ENCODE data around the gene ALB.

ALB gene

DNA sequence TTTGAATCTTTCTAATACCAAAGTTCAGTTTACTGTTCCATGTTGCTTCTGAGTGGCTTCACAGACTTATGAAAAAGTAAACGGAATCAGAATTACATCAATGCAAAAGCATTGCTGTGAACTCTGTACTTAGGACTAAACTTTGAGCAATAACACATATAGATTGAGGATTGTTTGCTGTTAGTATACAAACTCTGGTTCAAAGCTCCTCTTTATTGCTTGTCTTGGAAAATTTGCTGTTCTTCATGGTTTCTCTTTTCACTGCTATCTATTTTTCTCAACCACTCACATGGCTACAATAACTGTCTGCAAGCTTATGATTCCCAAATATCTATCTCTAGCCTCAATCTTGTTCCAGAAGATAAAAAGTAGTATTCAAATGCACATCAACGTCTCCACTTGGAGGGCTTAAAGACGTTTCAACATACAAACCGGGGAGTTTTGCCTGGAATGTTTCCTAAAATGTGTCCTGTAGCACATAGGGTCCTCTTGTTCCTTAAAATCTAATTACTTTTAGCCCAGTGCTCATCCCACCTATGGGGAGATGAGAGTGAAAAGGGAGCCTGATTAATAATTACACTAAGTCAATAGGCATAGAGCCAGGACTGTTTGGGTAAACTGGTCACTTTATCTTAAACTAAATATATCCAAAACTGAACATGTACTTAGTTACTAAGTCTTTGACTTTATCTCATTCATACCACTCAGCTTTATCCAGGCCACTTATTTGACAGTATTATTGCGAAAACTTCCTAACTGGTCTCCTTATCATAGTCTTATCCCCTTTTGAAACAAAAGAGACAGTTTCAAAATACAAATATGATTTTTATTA, 28.3 kb downstream of the ALB start:
- no peak for DNase-seq

DNA sequence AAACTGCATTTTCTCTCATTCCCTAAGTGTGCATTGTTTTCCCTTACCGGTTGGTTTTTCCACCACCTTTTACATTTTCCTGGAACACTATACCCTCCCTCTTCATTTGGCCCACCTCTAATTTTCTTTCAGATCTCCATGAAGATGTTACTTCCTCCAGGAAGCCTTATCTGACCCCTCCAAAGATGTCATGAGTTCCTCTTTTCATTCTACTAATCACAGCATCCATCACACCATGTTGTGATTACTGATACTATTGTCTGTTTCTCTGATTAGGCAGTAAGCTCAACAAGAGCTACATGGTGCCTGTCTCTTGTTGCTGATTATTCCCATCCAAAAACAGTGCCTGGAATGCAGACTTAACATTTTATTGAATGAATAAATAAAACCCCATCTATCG, 29.1 kb downstream of the ALB start:
- no peak for DNase-seq

DNA sequence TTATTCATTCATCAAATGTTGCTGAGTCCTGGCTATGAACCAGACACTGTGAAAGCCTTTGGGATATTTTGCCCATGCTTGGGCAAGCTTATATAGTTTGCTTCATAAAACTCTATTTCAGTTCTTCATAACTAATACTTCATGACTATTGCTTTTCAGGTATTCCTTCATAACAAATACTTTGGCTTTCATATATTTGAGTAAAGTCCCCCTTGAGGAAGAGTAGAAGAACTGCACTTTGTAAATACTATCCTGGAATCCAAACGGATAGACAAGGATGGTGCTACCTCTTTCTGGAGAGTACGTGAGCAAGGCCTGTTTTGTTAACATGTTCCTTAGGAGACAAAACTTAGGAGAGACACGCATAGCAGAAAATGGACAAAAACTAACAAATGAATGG, 30.2 kb downstream of the ALB start:
- no peak for DNase-seq

DNA sequence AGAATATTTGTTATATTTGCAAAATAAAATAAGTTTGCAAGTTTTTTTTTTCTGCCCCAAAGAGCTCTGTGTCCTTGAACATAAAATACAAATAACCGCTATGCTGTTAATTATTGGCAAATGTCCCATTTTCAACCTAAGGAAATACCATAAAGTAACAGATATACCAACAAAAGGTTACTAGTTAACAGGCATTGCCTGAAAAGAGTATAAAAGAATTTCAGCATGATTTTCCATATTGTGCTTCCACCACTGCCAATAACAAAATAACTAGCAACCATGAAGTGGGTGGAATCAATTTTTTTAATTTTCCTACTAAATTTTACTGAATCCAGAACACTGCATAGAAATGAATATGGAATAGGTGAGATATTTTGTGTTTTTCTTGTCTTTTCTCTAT, 31.9 kb downstream of the ALB start, which contains the start of gene AFP:
AFP (plus strand) TSS at position 238 of the 400 bp plus-strand sequence; CDS start at position 280, 42 bp downstream.
- no peak for DNase-seq

DNA sequence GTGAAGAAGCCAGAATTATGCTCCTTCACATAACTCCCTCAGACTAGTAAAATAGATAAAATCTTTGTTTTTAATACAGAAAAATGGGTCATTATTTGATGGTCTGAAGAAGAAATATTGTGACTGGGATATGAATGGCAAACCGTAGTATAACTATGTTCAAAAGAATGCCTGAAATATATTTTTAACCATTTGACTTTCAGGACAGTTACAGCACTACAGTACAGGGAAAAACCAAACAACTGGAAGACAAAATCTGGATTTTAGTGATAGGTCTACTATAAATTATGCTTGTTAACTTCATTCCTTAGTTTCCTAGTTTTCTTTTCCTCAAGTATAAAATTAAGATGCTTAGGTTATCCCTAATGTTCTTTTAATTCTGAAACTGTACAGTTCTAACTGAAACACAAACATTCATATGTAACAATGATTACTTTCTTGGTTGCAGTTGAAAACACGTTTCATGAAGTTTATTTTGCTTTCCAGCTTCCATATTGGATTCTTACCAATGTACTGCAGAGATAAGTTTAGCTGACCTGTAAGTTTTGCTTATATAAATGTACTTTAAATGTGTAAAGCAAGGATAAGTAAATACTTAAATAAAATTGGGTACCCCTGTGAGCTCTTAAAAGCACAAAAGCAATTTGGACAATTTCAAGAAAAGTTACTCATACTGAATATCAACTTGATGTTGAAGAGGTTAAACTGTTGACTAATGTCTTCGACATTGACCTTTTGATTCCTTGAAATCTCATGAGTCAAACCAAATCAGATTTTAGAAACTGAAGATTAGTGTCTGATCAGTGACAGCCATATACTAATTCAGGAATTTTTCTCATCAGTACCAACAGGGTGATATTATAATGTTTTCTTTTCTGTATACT, 32.8 kb downstream of the ALB start:
- no peak for DNase-seq

DNA sequence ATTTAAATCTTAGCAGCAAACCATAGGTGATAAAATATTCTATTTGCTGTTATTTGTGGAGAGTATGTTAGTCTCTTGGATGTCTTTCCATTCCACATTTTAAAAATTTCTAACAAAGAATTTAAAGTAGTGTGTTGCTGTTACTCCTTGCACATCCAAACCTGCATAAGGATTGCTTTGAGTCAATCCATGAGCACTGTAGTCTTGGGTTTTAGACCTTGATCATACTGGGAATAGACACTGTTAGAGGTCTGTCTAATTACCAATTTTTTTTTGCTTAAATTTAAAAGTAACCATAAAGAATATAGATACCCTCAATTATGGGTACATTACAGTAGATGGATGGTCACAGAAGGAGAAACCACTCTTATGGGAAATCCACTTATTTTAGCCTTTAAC, 33.5 kb downstream of the ALB start:
- DNase-seq: no peak

DNA sequence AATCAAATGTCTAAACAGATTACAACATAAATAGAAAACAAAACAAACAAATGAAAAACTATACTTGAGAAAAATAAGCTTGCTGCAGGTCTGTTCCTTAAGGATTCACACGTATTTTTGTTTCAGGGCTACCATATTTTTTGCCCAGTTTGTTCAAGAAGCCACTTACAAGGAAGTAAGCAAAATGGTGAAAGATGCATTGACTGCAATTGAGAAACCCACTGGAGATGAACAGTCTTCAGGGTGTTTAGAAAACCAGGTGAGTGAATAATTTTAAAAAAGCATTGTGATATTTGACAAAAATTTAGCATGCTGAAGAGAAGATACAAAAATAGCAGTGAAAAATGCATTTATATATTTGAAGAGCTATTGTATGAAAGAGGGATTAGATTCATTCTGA, 34.0 kb downstream of the ALB start:
- no peak for DNase-seq

DNA sequence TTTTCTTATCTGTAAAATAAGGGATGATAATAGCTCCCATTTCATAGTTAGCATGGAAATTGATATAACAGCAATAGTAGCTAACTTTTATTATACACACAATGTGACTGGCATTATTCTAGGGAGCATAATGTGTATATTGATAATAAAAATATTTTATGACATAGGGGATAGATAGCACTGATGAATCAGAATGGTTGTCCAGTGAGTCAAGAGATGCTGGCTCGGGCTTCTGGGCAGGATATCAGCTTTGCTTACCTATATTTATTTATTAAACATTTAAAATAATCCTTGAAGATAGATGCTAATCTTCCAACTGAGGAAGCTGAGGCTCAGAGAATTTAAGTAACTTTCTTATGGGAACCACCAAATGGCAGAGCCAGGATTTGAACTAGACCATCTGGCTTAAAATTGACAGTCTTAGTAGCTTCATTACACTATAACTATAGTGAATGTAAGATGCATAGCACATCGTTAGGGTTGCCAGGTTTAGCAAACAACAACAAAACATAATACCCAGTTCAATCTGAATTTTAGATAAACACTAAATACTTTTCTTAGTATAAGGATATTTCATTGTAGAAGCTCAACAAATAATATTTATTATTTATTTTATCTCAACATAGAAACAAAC, 34.6 kb downstream of the ALB start:
- DNase-seq: no peak

DNA sequence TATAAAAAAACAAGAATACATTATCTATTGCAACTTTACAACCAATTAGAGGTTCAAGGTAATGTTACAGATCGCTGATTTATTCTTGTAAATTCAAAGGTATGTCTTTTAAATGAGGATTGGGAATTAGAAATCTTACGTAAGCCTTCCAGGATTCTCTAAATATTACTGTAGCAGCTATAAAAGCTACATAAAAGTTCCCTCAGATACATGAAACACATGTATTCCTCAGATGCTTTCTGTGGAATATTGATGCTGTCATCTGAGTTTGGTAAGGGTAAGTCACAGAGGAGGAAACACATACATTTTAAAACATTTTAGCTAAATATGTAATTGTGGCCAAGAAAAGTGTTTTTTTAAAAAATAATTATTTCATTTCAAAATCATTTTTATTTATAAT, 35.4 kb downstream of the ALB start:
- no peak for DNase-seq

DNA sequence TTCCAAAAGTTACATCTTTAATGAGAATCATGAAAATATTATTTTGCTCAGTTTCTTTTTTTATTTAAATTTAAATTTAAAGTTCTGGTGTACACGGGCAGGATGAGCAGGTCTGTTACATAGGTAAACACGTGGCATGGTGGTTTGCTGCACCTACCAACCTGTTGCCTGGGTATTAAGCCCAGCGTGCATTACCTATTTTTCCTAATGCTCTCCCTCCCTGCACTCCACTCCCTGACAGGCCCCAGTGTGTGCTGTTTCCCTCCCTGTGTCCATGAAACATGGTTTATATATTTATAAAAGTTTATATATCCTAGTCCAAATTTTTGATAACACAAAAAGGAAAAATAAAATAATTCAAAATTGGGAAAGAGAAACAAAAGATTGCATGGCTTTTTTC, 35.9 kb downstream of the ALB start:
- no peak for DNase-seq

DNA sequence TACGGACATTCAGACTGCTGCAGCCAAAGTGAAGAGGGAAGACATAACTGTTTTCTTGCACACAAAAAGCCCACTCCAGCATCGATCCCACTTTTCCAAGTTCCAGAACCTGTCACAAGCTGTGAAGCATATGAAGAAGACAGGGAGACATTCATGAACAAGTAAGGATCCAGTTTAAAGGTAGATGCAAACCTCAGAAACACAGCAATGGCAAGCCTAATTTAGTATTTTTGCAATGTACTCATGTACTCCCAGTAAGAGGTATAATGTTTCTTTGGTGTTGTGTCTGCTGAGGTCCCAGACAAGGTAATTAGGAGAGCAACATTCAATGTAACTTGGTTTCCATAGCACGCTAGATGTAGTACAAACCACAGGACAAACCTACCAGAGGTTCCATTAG, 36.6 kb downstream of the ALB start:
- no peak for DNase-seq

DNA sequence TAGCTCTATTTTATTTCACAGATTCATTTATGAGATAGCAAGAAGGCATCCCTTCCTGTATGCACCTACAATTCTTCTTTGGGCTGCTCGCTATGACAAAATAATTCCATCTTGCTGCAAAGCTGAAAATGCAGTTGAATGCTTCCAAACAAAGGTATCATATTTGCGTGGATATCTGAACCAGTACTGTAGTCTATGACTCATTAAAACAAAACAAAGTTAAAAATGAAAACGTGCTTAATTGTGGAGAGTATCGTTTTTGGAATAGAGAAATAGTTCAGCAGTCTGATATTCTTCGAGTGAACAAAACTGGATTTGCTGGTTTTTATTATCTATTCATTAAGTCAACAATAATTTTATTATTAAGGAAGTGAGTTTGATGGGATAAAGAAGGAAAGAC, 38.2 kb downstream of the ALB start:
- no peak for DNase-seq

DNA sequence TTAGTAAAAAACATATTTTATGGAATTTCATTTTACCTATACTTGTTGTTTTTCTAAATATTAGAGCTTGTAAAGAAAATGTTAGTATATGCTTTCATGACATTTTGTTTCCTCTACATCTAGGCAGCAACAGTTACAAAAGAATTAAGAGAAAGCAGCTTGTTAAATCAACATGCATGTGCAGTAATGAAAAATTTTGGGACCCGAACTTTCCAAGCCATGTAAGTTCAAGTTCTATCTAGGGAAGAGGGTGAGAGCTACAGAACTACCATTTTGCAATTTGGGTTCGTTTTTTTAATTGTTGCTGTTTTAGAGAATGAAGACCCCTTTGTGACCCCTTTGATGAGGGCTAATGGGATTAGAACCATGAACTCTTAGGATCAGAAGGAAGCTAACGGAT, 39.1 kb downstream of the ALB start:
- DNase-seq: no peak

DNA sequence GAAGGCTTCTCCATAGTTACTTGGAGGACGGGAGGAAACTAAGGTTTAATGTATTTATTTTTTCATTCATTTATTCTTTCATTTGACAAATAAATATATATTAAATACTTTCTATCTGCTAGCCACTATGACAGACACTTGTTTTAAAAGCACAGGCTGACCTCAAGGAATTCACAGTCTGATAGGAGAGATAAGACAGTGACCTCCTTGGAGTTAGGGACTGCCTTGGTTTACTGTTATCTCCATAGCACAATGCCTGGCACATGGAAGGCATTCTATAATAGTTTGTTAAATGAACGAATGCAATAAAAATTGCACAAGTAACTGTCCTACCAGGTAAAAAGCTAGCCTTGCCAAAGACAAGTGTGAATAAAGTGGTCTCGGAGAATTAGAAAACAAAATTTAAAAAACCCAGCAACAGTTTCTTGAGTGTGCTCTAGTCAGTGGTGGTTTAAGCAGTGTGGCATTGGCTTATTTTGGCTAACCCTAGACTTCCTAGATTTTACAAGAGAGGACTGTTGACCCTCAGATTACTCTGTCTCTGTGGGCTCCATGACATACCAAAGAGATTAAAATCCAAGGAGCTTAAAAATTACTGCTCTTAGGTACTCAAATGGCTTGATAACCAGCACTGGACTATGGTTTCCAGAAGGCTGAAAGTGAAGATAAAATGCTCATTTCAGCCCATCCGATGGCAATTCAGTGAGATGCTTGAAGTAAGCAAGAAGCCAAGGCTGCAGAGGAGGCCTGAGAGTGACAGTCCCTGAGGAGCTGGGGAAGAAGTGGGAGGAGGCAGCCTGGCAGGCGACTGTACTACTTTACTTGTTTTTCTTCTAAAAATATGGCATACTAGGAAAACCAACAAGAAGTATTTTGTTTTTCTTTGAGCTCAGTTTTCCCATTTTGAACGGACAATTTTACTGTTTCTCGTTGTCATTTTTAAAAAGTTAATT, 41.6 kb downstream of the ALB start:
- DNase-seq: no peak

DNA sequence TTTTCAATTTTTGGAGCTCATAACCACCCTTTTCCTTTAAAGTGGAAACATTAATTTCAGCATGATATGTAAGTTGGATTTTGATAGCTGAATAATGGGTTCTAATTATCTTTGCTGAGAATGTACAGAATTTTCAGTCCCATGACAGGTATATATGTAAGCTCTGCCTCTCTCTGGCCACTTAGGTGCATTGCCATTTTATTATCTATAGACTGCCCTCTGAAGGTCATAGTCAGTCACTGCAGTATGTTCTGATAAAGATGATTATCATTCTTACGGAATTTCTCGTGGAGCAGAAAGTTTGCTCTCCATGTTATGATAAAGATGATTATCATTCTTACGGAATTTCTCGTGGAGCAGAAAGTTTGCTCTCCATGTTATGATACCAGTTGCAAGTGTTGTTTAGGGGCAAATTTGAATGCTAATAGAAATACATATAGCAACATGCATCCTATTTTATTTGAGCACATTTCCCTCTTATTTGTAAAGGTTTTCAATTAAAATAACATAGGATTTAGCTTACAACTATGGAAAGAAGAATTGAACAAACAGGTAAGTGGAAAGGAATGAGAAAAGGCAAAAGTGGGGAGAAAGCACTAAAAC, 42.4 kb downstream of the ALB start:
- no peak for DNase-seq

DNA sequence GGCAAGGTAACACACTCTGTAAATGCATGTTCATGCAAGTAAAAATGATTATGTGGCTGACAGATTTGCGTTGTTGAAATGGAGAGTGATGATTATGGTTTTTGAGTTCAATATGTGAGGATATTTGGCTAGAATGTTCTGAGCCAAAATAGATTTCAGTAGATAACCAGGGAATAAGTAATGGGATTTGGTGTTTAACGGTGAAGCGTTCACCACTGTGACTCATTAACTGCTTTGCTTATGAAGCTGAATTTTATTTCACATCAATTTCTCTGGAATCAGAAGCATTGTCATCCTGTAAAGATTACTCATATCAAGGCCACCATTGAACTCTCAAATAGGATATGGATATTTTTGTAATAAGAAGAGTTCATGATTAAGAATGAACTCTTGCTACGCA, 43.6 kb downstream of the ALB start:
- DNase-seq: no peak

DNA sequence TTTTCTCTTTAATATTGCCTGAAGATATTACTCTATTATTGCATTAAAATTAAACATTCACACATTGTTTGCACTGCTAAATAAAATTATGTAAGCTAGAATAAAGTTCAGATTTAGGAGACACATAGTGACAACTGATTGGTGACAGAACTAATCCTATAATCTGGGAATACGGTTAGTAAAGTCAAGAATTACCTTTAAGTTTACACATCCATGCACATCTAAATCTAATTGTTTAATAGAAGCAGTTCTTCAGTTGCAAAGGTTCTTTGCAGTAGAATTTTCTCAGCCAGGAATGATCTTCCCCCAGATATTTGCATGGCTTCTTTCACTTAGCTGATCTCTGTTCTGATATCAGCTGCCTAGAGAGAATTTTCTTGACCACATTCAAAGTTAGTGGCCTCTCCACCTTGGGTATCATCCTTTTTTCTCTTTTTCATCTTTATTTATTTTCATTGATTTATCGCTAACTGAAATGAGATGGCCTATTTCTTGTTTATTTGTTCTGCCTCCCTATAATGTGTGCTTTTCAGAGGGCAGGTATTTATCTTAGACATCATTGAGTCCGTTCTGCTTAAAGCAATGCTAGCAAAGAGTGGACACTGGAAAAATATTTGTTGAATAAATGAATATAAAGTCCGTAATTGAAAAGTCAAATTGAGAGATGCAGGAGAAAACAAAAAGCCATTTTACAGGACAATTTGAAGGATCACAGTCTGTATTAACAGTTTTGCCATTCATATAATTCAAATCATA, 44.5 kb downstream of the ALB start:
- no peak for DNase-seq

DNA sequence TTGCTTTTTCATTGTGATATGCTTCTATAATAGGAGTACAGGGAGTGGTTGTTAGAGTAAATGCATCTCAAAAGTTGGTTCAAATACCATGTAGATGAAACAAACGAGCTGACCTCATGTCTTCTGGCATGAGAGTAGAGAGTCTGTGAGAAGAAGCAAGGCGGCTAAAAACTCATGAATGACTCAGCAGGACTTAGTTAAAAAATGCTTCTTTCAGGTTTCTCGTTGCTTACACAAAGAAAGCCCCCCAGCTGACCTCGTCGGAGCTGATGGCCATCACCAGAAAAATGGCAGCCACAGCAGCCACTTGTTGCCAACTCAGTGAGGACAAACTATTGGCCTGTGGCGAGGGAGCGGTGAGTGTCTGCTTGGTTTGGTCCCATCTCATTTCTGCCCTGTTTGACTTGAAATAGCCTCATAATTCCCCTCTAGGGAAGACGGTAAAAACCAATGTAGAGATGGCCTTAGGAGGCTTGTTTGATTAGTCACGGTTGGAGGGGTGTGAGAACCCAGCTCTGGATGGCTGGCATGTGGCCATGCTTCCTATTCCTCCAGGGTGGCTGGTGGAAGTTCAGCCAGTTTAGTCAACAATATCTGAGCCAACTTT, 46.4 kb downstream of the ALB start:
- peak; percentile 48 for DNase-seq

DNA sequence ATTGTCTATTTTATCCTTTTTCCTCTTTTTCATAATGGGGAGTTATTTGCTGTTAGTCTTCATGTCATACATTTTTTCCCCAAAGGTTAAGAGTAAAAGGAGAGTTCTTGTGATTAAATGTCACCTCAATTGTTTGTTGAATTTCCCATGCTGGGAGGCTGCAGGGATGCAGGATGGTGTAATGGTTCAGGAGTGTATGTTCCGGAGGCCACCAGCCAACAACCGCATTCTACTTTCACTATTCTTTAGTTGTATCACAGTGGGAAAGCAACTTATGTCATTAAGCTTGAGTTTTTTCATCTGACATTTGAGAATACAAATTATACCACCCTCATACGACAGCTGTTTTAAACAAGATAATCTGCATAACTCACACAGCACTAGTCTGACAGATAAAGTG, 47.3 kb downstream of the ALB start:
- peak; percentile 25 for DNase-seq

DNA sequence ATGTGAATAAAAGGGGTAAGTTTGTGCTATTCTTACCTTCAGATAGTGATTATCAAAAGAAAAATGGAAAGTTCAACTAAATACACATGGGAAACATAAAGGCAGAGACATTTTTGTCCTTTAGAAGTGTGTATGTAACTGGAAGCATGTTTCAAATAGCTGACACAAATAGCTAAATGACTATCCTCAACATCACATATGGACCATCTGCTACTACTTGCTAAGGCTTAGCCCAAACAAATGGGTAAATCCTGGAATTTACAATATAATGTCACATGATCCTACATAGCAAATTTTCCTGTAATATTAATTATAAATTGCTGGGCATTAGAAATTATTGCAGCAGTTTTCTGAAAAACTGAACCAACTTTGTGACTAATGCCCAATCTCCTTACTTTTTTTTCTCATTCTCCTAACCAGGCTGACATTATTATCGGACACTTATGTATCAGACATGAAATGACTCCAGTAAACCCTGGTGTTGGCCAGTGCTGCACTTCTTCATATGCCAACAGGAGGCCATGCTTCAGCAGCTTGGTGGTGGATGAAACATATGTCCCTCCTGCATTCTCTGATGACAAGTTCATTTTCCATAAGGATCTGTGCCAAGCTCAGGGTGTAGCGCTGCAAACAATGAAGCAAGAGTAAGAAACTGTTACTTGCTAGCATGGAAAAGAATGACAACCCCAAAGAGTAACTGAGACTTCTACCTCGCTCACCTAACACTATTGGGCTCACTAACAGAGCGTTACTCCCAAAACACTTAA, 48.1 kb downstream of the ALB start:
- no peak for DNase-seq
